Fibroblast of pulmonary artery (primary cell): ENCODE data around the gene SH2D2A.

ENCODE experiments used
- DNase-seq: peaks from one replicate; pipeline ENCODE4 v3.0.0-alpha.2; 2010; ENCODE audit warnings: low read depth
- H3K4me3 ChIP-seq: replicated peaks from 2 replicates; pipeline ENCODE4 v1.5.1; 2011; ENCODE audit warnings: low read depth, mild to moderate bottlenecking, control low read depth, low read length, moderate library complexity
- CTCF ChIP-seq: IDR thresholded peaks from 2 replicates; pipeline ENCODE4 v1.5.1; 2011; ENCODE audit warnings: mild to moderate bottlenecking, control low read depth, low read length, inconsistent platforms; ENCODE audit errors: missing control alignments

Gene SH2D2A

GRCh38 chr1:156848461-156849150, 32.0 kb upstream of the SH2D2A start:
- H3K4me3 ChIP-seq = no peak overlapping the region
- DNase-seq = no peak
- TF ChIP-seq CTCF = no peak

- no peak for TF ChIP-seq CTCF
- H3K4me3 ChIP-seq = no peak overlapping the region
Measured at GRCh38 chr1:156847591-156848460, 31.2 kb upstream of the SH2D2A start.

GRCh38 chr1:156846643-156847042, 30.0 kb upstream of the SH2D2A start:
- DNase-seq = no peak
- no peak overlapping the region for H3K4me3 ChIP-seq
- TF ChIP-seq CTCF = no peak

More at GRCh38 chr1:156847591-156848460, 31.2 kb upstream of the SH2D2A start:
- DNase-seq = no peak

- DNase-seq = no peak
- TF ChIP-seq CTCF = no peak
- no peak overlapping the region for H3K4me3 ChIP-seq
Measured at GRCh38 chr1:156845953-156846545, 29.4 kb upstream of the SH2D2A start.

GRCh38 chr1:156845055-156845952, 28.7 kb upstream of the SH2D2A start:
- no peak for DNase-seq
- no peak for TF ChIP-seq CTCF
- no peak overlapping the region for H3K4me3 ChIP-seq

GRCh38 chr1:156844638-156845037, 28.0 kb upstream of the SH2D2A start:
- TF ChIP-seq CTCF = no peak
- H3K4me3 ChIP-seq = no peak overlapping the region
- no peak for DNase-seq
